SU-DHL-6 (cell line): ENCODE measurements around the gene CLINT1.

Experiments
- H2AFZ ChIP-seq: fragments of 200-600 bp; sonication (generic); 2 replicates; pipeline ENCODE4 v1.6.1; 2014; ENCODE audit warnings: low read depth, mild to moderate bottlenecking, moderate library complexity, mixed read lengths, antibody characterized with exemption, low read length; ENCODE audit not compliant: severe bottlenecking
- H3F3A ChIP-seq: fragments of 200-600 bp; shearing (Covaris generic); 2 replicates; pipeline ENCODE4 v1.6.0; 2016; ENCODE audit warnings: antibody characterized with exemption, mild to moderate bottlenecking; ENCODE audit not compliant: insufficient read depth
- H3K27ac ChIP-seq: fragments of 200-600 bp; sonication (generic); 2 replicates; pipeline ENCODE4 v1.5.1; 2016; ENCODE audit warnings: low read depth, mild to moderate bottlenecking, low read length, moderate library complexity, mixed read lengths
- H3K27me3 ChIP-seq: fragments of 200-600 bp; sonication (generic), shearing (Covaris generic); 2 replicates; pipeline ENCODE4 v1.6.0; 2014; ENCODE audit warnings: mild to moderate bottlenecking, low read length
- H3K36me3 ChIP-seq: fragments of 200-600 bp; sonication (generic); 2 replicates; pipeline ENCODE4 v1.6.1; 2014; ENCODE audit warnings: mild to moderate bottlenecking, low read length, mixed read lengths
- H3K4me2 ChIP-seq: fragments of 300-600, 200-600 bp; shearing (Covaris generic), sonication (generic); 2 replicates; pipeline ENCODE4 v1.6.0; 2014; ENCODE audit warnings: low read length, low read depth, mild to moderate bottlenecking; ENCODE audit not compliant: poor library complexity, severe bottlenecking
- H3K4me3 ChIP-seq: fragments of 200-600 bp; sonication (generic); 2 replicates; pipeline ENCODE4 v1.5.1; 2014; ENCODE audit warnings: antibody characterized with exemption, low read length, mild to moderate bottlenecking, mixed read lengths; ENCODE audit not compliant: insufficient read depth, poor library complexity, severe bottlenecking
- H3K79me2 ChIP-seq: fragments of 200-600 bp; sonication (generic); 2 replicates; pipeline ENCODE4 v1.6.1; 2014; ENCODE audit warnings: mild to moderate bottlenecking, low read length, moderate library complexity; ENCODE audit not compliant: insufficient read depth
- H3K9ac ChIP-seq: fragments of 200-600 bp; sonication (generic); 2 replicates; pipeline ENCODE4 v1.7.0; 2014; ENCODE audit warnings: mild to moderate bottlenecking, low read length
- H3K9me2 ChIP-seq: fragments of 200-600 bp; sonication (generic); replicated peaks from 2 replicates; pipeline ENCODE4 v1.6.1; 2014; ENCODE audit warnings: low read length; ENCODE audit not compliant: insufficient read depth
- H3K9me3 ChIP-seq: fragments of 200-600 bp; sonication (generic); 2 replicates; pipeline ENCODE4 v1.6.1; 2014; ENCODE audit warnings: low read length, mixed read lengths; ENCODE audit not compliant: insufficient read depth
- H4K20me1 ChIP-seq: fragments of 200-600 bp; sonication (generic); 2 replicates; pipeline ENCODE4 v1.6.1; 2014; ENCODE audit warnings: low read depth, mild to moderate bottlenecking, antibody characterized with exemption, low read length, moderate library complexity, mixed read lengths
- CTCF ChIP-seq: fragments of 200-600 bp; sonication (generic); IDR thresholded peaks from one replicate; pipeline ENCODE4 v1.5.1; 2017; ENCODE audit warnings: antibody characterized with exemption, mild to moderate bottlenecking, low read length, moderate library complexity; ENCODE audit not compliant: insufficient read depth, poor library complexity, severe bottlenecking
- EZH2phosphoT487 ChIP-seq: fragments of 200-600 bp; sonication (generic), shearing (Covaris generic); conservative IDR thresholded peaks from 2 replicates; pipeline ENCODE4 v1.6.1; 2018; ENCODE audit warnings: mild to moderate bottlenecking, antibody characterized with exemption, low read length, moderate library complexity, mixed read lengths

The CLINT1 gene

GRCh38 chr5:157858527-157859226 is at the start of gene CLINT1:
TSS of gene CLINT1 (minus strand) at chr5:157859145. CDS start at chr5:157858970, 175 bp downstream.
- no peaks in the 10 kb centered on the region for H3F3A ChIP-seq

GRCh38 chr5:157908459-157908858 is 49.5 kb upstream of the CLINT1 start:
- H3F3A ChIP-seq = no peaks in the 10 kb centered on the region
- no peaks in the 10 kb centered on the region for H3K27me3 ChIP-seq
- no peaks in the 10 kb centered on the region for H3K9me3 ChIP-seq
- H3K79me2 ChIP-seq = no peaks in the 10 kb centered on the region
- no peak overlapping the region for H3K9ac ChIP-seq
- TF ChIP-seq EZH2phosphoT487 (no peak), CTCF (no peak)
- H3K4me2 ChIP-seq = no peak overlapping the region
- H3K27ac ChIP-seq = no peak overlapping the region
- H3K36me3 ChIP-seq = no peaks in the 10 kb centered on the region
- no peaks in the 10 kb centered on the region for H4K20me1 ChIP-seq
- no peak overlapping the region for H2AFZ ChIP-seq
- no peak overlapping the region for H3K4me3 ChIP-seq
- H3K9me2 ChIP-seq = no peaks in the 10 kb centered on the region

More at GRCh38 chr5:157858527-157859226, at the start of gene CLINT1:
- Histone ChIP-seq H3K36me3 (no peaks in the 10 kb centered on the region), H3K4me3 (peak within 1 kb of the TSS; percentile 91), H3K79me2 (peaks cover 53% of the 10 kb centered on the region), H4K20me1 (no peaks in the 10 kb centered on the region), H3K4me2 (peak within 1 kb of the TSS; percentile 87), H2AFZ (peak within 1 kb of the TSS; percentile 81), H3K9me3 (no peaks in the 10 kb centered on the region), H3K9me2 (no peaks in the 10 kb centered on the region), H3K27ac (peak within 1 kb of the TSS; percentile 49), H3K9ac (peak within 1 kb of the TSS; percentile 92), H3K27me3 (no peaks in the 10 kb centered on the region)
- TF ChIP-seq EZH2phosphoT487 (no peak), CTCF (no peak)

- no peaks in the 10 kb centered on the region for H3K36me3 ChIP-seq
- TF ChIP-seq EZH2phosphoT487 = no peak
- H2AFZ ChIP-seq = no peak overlapping the region
- H3K4me2 ChIP-seq = no peak overlapping the region
- H3F3A ChIP-seq = no peaks in the 10 kb centered on the region
- H3K27ac ChIP-seq = no peak overlapping the region
- no peak overlapping the region for H3K4me3 ChIP-seq
- no peaks in the 10 kb centered on the region for H3K9me2 ChIP-seq
- no peaks in the 10 kb centered on the region for H3K27me3 ChIP-seq
- H4K20me1 ChIP-seq = no peaks in the 10 kb centered on the region
- H3K9ac ChIP-seq = no peak overlapping the region
- no peaks in the 10 kb centered on the region for H3K79me2 ChIP-seq
- no peaks in the 10 kb centered on the region for H3K9me3 ChIP-seq
Measured at GRCh38 chr5:157907479-157907878, 48.5 kb upstream of the CLINT1 start.

- no peaks in the 10 kb centered on the region for H3F3A ChIP-seq
- no peak overlapping the region for H3K27ac ChIP-seq
- no peaks in the 10 kb centered on the region for H3K27me3 ChIP-seq
- H3K36me3 ChIP-seq = no peaks in the 10 kb centered on the region
- H3K4me3 ChIP-seq = no peak overlapping the region
- H4K20me1 ChIP-seq = no peaks in the 10 kb centered on the region
- H2AFZ ChIP-seq = no peak overlapping the region
- no peak for TF ChIP-seq CTCF
- no peak for TF ChIP-seq EZH2phosphoT487
- no peak overlapping the region for H3K4me2 ChIP-seq
- no peak overlapping the region for H3K9ac ChIP-seq
- H3K79me2 ChIP-seq = no peaks in the 10 kb centered on the region
- H3K9me2 ChIP-seq = no peaks in the 10 kb centered on the region
- no peaks in the 10 kb centered on the region for H3K9me3 ChIP-seq
Measured at GRCh38 chr5:157903117-157903450, 44.1 kb upstream of the CLINT1 start.
